ENCODE data around the gene PPM1F. TPM values are rescaled to one million over a fixed set of nuclear protein-coding genes. Genes with fewer than 3 reads are reported as not detected.

PPM1F gene
- total RNA-seq, 2 donors from 2014 or later: 17.0 to 29.6 TPM

GRCh38 chr22:21970800-21971617 is 18.4 kb upstream of the PPM1F start:
- Histone ChIP-seq H3K4me3 (no peak overlapping the region), H3K9me3 (no peaks in the 10 kb centered on the region), H3K36me3 (peaks cover 74% of the 10 kb centered on the region), H3K4me1 (no peaks in the 10 kb centered on the region), H3K27me3 (no peaks in the 10 kb centered on the region), H3K27ac (no peak overlapping the region)
- TF ChIP-seq CTCF (IDR thresholded peaks at IDR 0.05): no peak
- DNase-seq (ENCODE audit: low spot score): no peak

GRCh38 chr22:21970037-21970799 is 17.6 kb upstream of the PPM1F start:
- Histone ChIP-seq H3K4me1 (no peaks in the 10 kb centered on the region), H3K9me3 (no peaks in the 10 kb centered on the region), H3K27ac (no peak overlapping the region), H3K4me3 (no peak overlapping the region), H3K27me3 (no peaks in the 10 kb centered on the region), H3K36me3 (peaks cover 81% of the 10 kb centered on the region)
- TF ChIP-seq CTCF (IDR thresholded peaks at IDR 0.05): no peak
- no peak for DNase-seq (ENCODE audit: low spot score)

GRCh38 chr22:21968452-21969129 is 15.9 kb upstream of the PPM1F start:
- H3K36me3 ChIP-seq: peaks cover 89% of the 10 kb centered on the region
- H3K4me3 ChIP-seq: no peak overlapping the region

GRCh38 chr22:21967693-21968271 is 15.1 kb upstream of the PPM1F start:
- DNase-seq (ENCODE audit: low spot score): no peak
- TF ChIP-seq CTCF (IDR thresholded peaks at IDR 0.05): no peak
- H3K27ac ChIP-seq: no peak overlapping the region

More at GRCh38 chr22:21968452-21969129, 15.9 kb upstream of the PPM1F start:
- TF ChIP-seq CTCF (IDR thresholded peaks at IDR 0.05): no peak
- Histone ChIP-seq H3K27ac (no peak overlapping the region), H3K27me3 (no peaks in the 10 kb centered on the region), H3K9me3 (no peaks in the 10 kb centered on the region), H3K4me1 (no peaks in the 10 kb centered on the region)
- no peak for DNase-seq (ENCODE audit: low spot score)

GRCh38 chr22:21966643-21967516 is 14.2 kb upstream of the PPM1F start:
- Histone ChIP-seq H3K4me3 (no peak overlapping the region), H3K27ac (no peak overlapping the region), H3K36me3 (peaks cover 95% of the 10 kb centered on the region), H3K27me3 (no peaks in the 10 kb centered on the region), H3K9me3 (no peaks in the 10 kb centered on the region), H3K4me1 (no peaks in the 10 kb centered on the region)
- no peak for TF ChIP-seq CTCF (IDR thresholded peaks at IDR 0.05)
- DNase-seq (ENCODE audit: low spot score): no peak

More at GRCh38 chr22:21967693-21968271, 15.1 kb upstream of the PPM1F start:
- H3K27me3 ChIP-seq: no peaks in the 10 kb centered on the region
- H3K4me3 ChIP-seq: no peak overlapping the region
- H3K4me1 ChIP-seq: no peaks in the 10 kb centered on the region
- peaks cover 94% of the 10 kb centered on the region for H3K36me3 ChIP-seq
- no peaks in the 10 kb centered on the region for H3K9me3 ChIP-seq
